Lower lobe of right lung (tissue), 2 donors: Measurements from ENCODE around the gene TACSTD2. TPM values are rescaled to one million over a fixed set of nuclear protein-coding genes. Genes with fewer than 3 reads are reported as not detected.
A peak's percentile ranks its signal among the peaks of the same experiment; 100 is the strongest.

Experiments
- ATAC-seq, 2 donors: fragments of 200-7000 bp; cut with Tn5 transposase; one replicate each; pipeline ENCODE4 v1.9.1; 2020 to 2022; ENCODE audit warnings: mild to moderate bottlenecking in 2 of 2, moderate library complexity in 2 of 2
- DNase-seq: peaks from one replicate; pipeline ENCODE4 v3.0.0-alpha.2; 2020
- H3K27ac ChIP-seq: fragments of 200-600 bp; one replicate; pipeline ENCODE4 v1.8.0; 2022
- H3K27me3 ChIP-seq: fragments of 200-600 bp; one replicate; pipeline ENCODE4 v1.8.0; 2022; ENCODE audit warnings: low read depth
- H3K36me3 ChIP-seq: fragments of 200-600 bp; one replicate; pipeline ENCODE4 v1.8.0; 2022; ENCODE audit warnings: mild to moderate bottlenecking
- H3K4me1 ChIP-seq: fragments of 200-600 bp; one replicate; pipeline ENCODE4 v1.8.0; 2022
- H3K4me3 ChIP-seq: fragments of 200-600 bp; one replicate; pipeline ENCODE4 v1.8.0; 2022; ENCODE audit warnings: mild to moderate bottlenecking
- H3K9me3 ChIP-seq: fragments of 200-600 bp; one replicate; pipeline ENCODE4 v1.8.0; 2022
- intact Hi-C: fragments of 100-400 bp; cut with DNase I; formaldehyde crosslinking; loops from one replicate; pipeline ENCODE4 v1.11.0; 2022
- total RNA-seq: library from RNA; stranded (reverse); fragmentation: NEBNext Ultra II Directional; extraction: Animal tissue kit (Norgen Biotek cat#: 25700); gene quantifications from one replicate; pipeline ENCODE4 v1.2.1, GENCODE V29; 2021
- TF ChIP-seq, protein P1 (sequence below): fragments of 200-600 bp; IDR thresholded peaks from one replicate; pipeline ENCODE4 v1.8.0; 2022; ENCODE audit warnings: antibody characterized with exemption, mild to moderate bottlenecking
- donor health status: DM: no; HTN: yes; CAD: no; lungs with severe emphysema.

TACSTD2 gene
- total RNA-seq, 1 donor from 2014 or later = 69.9 TPM

DNA sequence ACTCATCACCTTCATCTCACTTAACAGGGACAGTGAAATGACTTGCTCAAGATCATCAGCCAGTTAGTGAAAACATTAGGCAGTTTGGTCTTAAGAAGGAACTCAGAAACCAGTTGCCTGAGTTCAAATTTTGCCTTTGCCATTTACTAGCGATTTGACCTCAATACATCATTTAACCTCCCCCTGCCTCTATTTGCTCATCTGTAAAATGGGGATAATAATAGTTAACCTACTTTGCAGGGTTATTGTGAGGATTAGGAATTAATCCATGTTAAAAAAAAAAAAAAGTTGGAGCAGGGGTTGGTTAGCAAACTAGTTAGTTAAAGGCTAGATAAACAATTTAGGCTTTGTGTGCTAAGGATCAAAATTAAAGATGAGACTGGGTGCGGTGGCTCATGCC lies 10.6 kb upstream of the TACSTD2 start:
- no peaks in the 10 kb centered on the region for H3K36me3 ChIP-seq
- TF ChIP-seq, protein P1, sequence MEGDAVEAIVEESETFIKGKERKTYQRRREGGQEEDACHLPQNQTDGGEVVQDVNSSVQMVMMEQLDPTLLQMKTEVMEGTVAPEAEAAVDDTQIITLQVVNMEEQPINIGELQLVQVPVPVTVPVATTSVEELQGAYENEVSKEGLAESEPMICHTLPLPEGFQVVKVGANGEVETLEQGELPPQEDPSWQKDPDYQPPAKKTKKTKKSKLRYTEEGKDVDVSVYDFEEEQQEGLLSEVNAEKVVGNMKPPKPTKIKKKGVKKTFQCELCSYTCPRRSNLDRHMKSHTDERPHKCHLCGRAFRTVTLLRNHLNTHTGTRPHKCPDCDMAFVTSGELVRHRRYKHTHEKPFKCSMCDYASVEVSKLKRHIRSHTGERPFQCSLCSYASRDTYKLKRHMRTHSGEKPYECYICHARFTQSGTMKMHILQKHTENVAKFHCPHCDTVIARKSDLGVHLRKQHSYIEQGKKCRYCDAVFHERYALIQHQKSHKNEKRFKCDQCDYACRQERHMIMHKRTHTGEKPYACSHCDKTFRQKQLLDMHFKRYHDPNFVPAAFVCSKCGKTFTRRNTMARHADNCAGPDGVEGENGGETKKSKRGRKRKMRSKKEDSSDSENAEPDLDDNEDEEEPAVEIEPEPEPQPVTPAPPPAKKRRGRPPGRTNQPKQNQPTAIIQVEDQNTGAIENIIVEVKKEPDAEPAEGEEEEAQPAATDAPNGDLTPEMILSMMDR = no peak
- intact Hi-C loops = no loop called here
- DNase-seq (no peak), ATAC-seq (no peak)
- H3K4me1 ChIP-seq = peaks cover 43% of the 10 kb centered on the region
- H3K27ac ChIP-seq = no peak overlapping the region
- no peaks in the 10 kb centered on the region for H3K9me3 ChIP-seq
- no peaks in the 10 kb centered on the region for H3K27me3 ChIP-seq
- no peak overlapping the region for H3K4me3 ChIP-seq

DNA sequence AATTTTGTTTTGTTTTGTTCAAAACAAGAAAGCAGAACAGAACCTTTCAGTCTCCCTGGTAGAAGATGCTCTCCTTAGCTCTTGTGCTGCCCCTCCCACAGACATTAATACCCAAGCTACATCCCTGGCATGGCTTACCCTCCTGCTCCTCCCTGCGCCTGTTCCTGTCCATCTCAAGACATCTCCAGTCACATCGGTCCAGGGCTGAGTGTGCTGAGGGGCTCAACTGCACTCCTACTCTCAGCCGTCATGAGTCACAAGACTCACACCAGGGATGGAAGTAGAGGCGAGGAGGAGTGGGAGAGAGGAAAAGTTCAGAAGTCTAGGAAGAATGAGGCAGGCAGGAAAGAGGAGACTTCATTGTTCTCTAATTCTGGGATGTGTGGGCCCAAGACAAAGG lies 9.2 kb upstream of the TACSTD2 start:
- no peak overlapping the region for H3K4me3 ChIP-seq
- H3K27ac ChIP-seq = peak overlapping the region; percentile 82
- DNase-seq (no peak), ATAC-seq (no peak)
- TF ChIP-seq, protein P1 = no peak
- peaks cover 37% of the 10 kb centered on the region for H3K4me1 ChIP-seq
- no peaks in the 10 kb centered on the region for H3K27me3 ChIP-seq
- intact Hi-C loops = no loop called here
- H3K36me3 ChIP-seq = no peaks in the 10 kb centered on the region
- H3K9me3 ChIP-seq = no peaks in the 10 kb centered on the region

DNA sequence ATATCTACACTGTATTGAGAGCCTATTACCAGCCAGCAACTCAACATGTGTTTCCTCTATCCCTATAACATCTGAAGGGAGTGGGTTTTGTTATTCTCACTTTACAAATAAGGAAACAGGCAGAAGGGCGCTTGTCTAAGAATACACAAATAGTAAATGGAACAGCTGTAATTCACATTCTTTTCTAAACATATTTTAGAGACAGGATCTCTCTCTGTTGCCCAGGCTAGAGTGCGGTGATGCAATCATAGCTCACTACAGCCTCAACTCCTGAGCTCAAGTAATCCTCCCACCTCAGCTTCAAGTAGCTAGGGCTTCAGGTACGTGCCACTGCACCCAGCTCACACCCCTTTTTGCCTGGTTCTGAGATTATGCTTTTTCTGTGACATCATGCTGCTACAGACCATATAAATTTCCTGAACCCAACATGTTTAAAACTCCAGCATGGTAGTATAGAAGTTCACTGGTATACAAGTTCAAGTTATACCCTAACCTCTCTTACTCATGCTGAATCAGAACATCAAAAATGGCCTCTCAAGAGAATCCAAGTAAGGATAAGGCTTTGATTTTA lies 8.6 kb upstream of the TACSTD2 start:
- Histone ChIP-seq H3K4me1 (peaks cover 37% of the 10 kb centered on the region), H3K36me3 (no peaks in the 10 kb centered on the region), H3K27ac (peak overlapping the region; percentile 82), H3K27me3 (no peaks in the 10 kb centered on the region), H3K9me3 (no peaks in the 10 kb centered on the region), H3K4me3 (no peak overlapping the region)
- TF ChIP-seq, protein P1 = no peak
- peak; percentile 63 for DNase-seq
- intact Hi-C loops = no loop called here
- peak; percentile 86 to 89 for ATAC-seq

DNA sequence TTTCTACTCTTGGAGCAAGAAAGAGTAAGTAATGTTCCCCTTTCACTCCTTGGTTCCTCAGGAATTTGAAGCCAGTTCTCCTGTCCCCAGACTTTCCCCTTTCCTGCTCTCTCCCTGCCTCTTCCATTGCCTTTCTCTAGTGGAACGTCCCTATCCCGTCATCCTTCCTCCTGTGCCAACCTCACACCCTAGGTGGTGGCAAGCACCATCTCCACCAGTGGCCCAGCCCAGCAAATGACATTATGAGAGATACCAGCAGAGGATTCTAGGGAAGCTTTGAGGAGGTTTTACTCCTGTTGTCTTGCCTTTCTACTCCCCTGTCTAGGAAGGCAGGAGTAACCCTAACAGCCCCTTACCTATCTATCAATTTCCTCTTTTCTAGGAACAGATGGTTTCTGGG lies 8.1 kb upstream of the TACSTD2 start:
- Histone ChIP-seq H3K27ac (peak overlapping the region; percentile 82), H3K4me1 (peaks cover 37% of the 10 kb centered on the region)
- intact Hi-C loops = no loop called here

DNA sequence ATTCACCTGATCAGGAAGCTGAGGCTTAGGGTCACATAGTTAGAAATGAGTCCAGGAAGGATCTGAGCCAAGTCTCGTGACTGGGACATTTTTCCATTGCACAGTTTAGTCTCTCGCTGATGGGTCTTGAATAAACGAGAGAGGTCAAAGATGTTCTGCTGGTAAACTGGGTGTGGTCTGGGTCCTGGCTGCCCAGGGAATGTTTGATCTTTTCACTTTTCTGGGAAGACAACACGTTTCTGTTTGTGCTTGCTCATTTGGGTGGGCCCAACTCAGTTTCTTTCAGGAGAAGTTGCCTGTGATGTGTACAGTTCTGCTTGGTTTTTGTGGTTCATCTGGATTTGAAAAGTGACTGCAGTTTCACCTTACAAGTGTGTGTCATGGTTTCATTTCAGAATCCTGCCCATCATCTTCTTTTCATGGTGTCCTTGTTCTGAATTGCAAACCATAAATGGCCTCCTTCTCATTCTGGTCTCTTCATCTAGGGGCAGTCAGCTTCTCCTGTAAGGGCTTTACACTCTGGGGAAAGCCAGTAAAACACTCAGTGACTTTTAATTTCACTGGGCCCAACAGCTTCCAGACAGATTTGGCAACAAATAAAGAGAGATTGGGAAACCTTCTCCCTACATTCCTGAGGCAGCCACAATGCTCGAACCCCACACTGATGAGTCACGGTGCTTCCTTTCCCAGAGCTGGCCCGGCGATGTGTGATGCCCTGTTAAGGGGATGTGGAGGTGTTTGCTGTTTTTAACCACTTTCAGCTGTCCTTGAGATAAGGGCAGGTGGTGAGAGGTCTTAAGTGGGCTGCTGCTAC lies 7.2 kb upstream of the TACSTD2 start:
- intact Hi-C loops = no loop called here
- Histone ChIP-seq H3K27me3 (no peaks in the 10 kb centered on the region), H3K4me3 (no peak overlapping the region), H3K27ac (peak overlapping the region; percentile 82), H3K9me3 (no peaks in the 10 kb centered on the region), H3K4me1 (peaks cover 37% of the 10 kb centered on the region), H3K36me3 (no peaks in the 10 kb centered on the region)
- peak; percentile 92 to 93 for ATAC-seq
- TF ChIP-seq, protein P1 = no peak
- DNase-seq = peak; percentile 73

More for the DNA sequence above, 8.1 kb upstream of the TACSTD2 start:
- ATAC-seq (peak; percentile 32 to 40), DNase-seq (no peak)
- TF ChIP-seq, protein P1 = no peak
- H3K27me3 ChIP-seq = no peaks in the 10 kb centered on the region
- no peak overlapping the region for H3K4me3 ChIP-seq
- H3K9me3 ChIP-seq = no peaks in the 10 kb centered on the region
- H3K36me3 ChIP-seq = no peaks in the 10 kb centered on the region
